Mucosa of stomach (tissue), 1 donor: Measurements from ENCODE around the gene NGF.

Experiments used
- H3K27me3 ChIP-seq: one replicate; pipeline ENCODE4 v1.7.0; 2013; ENCODE audit warnings: mild to moderate bottlenecking, low read length; ENCODE audit not compliant: control insufficient read depth, insufficient read depth
- H3K36me3 ChIP-seq: one replicate; pipeline ENCODE4 v1.7.0; 2013; ENCODE audit warnings: low read length; ENCODE audit not compliant: control insufficient read depth, insufficient read depth
- H3K4me1 ChIP-seq: one replicate; pipeline ENCODE4 v1.7.0; 2013; ENCODE audit warnings: mild to moderate bottlenecking, low read length; ENCODE audit not compliant: control insufficient read depth, insufficient read depth
- H3K4me3 ChIP-seq: one replicate; pipeline ENCODE4 v1.7.0; 2013; ENCODE audit warnings: low read length
- H3K9ac ChIP-seq: one replicate; pipeline ENCODE4 v1.7.0; 2013; ENCODE audit warnings: mild to moderate bottlenecking, low read length, moderate library complexity
- H3K9me3 ChIP-seq: one replicate; pipeline ENCODE4 v1.7.0; 2013; ENCODE audit warnings: mild to moderate bottlenecking, low read length, moderate library complexity; ENCODE audit not compliant: control insufficient read depth
- donor health status: Pancreatic carcinoma.

Gene NGF

GRCh38 chr1:115302390-115302961 is 35.6 kb downstream of the NGF start:
- H3K9me3 ChIP-seq, result no peaks in the 10 kb centered on the region
- H3K36me3 ChIP-seq, result no peaks in the 10 kb centered on the region
- no peaks in the 10 kb centered on the region for H3K4me1 ChIP-seq
- H3K4me3 ChIP-seq, result no peak overlapping the region
- no peaks in the 10 kb centered on the region for H3K27me3 ChIP-seq
- H3K9ac ChIP-seq, result no peak overlapping the region

GRCh38 chr1:115301438-115302020 is 36.5 kb downstream of the NGF start:
- H3K9ac ChIP-seq, result no peak overlapping the region
- H3K9me3 ChIP-seq, result no peaks in the 10 kb centered on the region
- H3K36me3 ChIP-seq, result no peaks in the 10 kb centered on the region
- H3K4me1 ChIP-seq, result no peaks in the 10 kb centered on the region
- no peak overlapping the region for H3K4me3 ChIP-seq
- H3K27me3 ChIP-seq, result no peaks in the 10 kb centered on the region

- Histone ChIP-seq H3K9ac (no peak overlapping the region), H3K36me3 (no peaks in the 10 kb centered on the region)
These were observed 37.8 kb downstream of the NGF start for GRCh38 chr1:115300087-115300876.

GRCh38 chr1:115299266-115299665 is 38.8 kb downstream of the NGF start:
- no peak overlapping the region for H3K4me3 ChIP-seq
- H3K27me3 ChIP-seq, result no peaks in the 10 kb centered on the region
- no peaks in the 10 kb centered on the region for H3K36me3 ChIP-seq
- no peak overlapping the region for H3K9ac ChIP-seq
- no peaks in the 10 kb centered on the region for H3K4me1 ChIP-seq
- H3K9me3 ChIP-seq, result no peaks in the 10 kb centered on the region

More at GRCh38 chr1:115300087-115300876, 37.8 kb downstream of the NGF start:
- no peaks in the 10 kb centered on the region for H3K27me3 ChIP-seq
- H3K4me1 ChIP-seq, result no peaks in the 10 kb centered on the region
- H3K4me3 ChIP-seq, result no peak overlapping the region
- no peaks in the 10 kb centered on the region for H3K9me3 ChIP-seq

DNA sequence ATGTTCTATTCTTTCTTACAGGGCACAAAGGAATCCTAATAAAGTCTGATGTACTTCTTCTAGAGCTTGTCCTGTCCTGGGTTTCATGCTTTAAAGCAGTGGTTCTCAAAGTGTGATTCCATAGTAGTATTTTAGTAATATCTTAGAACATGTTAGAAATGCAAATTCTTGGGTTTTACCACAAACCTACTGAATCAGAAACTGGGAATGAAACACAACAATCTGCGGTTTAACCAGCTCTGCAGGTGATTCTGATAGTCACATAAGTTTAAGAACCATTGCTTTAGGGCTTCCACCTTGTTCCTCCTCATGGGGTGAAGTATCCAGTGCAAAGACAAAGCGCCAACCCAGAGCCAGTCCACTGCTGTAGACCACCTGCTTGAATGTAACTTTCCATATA is 41.1 kb downstream of the NGF start:
- Histone ChIP-seq H3K4me3 (no peak overlapping the region), H3K27me3 (no peaks in the 10 kb centered on the region), H3K9ac (no peak overlapping the region), H3K36me3 (no peaks in the 10 kb centered on the region), H3K4me1 (no peaks in the 10 kb centered on the region), H3K9me3 (no peaks in the 10 kb centered on the region)

GRCh38 chr1:115295904-115296696 is 41.9 kb downstream of the NGF start:
- Histone ChIP-seq H3K9ac (no peak overlapping the region), H3K4me3 (no peak overlapping the region), H3K27me3 (no peaks in the 10 kb centered on the region), H3K9me3 (no peaks in the 10 kb centered on the region), H3K4me1 (no peaks in the 10 kb centered on the region), H3K36me3 (no peaks in the 10 kb centered on the region)

DNA sequence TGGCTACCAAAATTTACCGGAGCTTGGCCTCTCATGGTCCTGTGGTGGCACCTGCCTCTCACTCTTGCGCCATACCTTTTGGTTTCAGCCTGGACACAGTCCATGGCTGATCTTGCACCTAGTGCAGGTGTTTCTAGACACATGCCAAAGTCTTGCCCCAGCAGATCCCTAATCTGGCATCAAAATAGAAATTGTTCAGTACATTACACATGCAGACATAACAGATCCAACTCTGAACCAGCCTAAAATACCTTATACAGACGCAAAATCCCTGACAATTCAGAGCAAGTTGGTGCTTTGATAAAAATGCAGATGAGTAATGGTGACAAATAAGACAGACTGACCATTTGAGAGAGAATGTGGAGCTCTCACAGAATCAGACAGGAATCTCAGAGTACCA is 44.1 kb downstream of the NGF start:
- no peaks in the 10 kb centered on the region for H3K27me3 ChIP-seq
- no peaks in the 10 kb centered on the region for H3K9me3 ChIP-seq
- no peaks in the 10 kb centered on the region for H3K36me3 ChIP-seq
- H3K4me1 ChIP-seq, result no peaks in the 10 kb centered on the region
- no peak overlapping the region for H3K4me3 ChIP-seq
- H3K9ac ChIP-seq, result no peak overlapping the region

DNA sequence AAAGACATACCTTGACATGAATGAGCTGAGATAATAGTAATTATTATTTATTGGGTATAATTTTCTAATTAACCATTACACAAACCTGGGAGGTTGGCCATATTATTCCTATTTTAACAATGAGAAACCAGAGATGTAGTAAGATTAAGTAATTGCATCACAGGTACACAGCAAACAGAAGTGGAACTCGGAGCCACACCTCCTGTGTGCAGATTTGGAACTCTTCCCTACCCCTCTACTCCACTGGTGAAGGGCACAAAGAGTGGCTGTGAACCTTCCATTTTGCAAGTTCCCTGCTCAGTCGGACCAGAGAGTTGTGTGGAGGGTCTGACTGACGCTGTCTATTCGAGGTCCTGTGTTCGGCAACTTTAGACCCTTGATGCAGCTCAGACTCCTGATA is 45.0 kb downstream of the NGF start:
- no peaks in the 10 kb centered on the region for H3K27me3 ChIP-seq
- H3K9me3 ChIP-seq, result no peaks in the 10 kb centered on the region
- no peaks in the 10 kb centered on the region for H3K36me3 ChIP-seq
- H3K4me1 ChIP-seq, result no peaks in the 10 kb centered on the region
- no peak overlapping the region for H3K4me3 ChIP-seq
- H3K9ac ChIP-seq, result no peak overlapping the region

GRCh38 chr1:115291741-115292140 is 46.3 kb downstream of the NGF start:
- Histone ChIP-seq H3K27me3 (no peaks in the 10 kb centered on the region), H3K36me3 (no peaks in the 10 kb centered on the region), H3K9me3 (no peaks in the 10 kb centered on the region), H3K4me1 (no peaks in the 10 kb centered on the region), H3K4me3 (no peak overlapping the region), H3K9ac (no peak overlapping the region)

- H3K4me1 ChIP-seq, result no peaks in the 10 kb centered on the region
- no peak overlapping the region for H3K4me3 ChIP-seq
- no peaks in the 10 kb centered on the region for H3K36me3 ChIP-seq
- no peak overlapping the region for H3K9ac ChIP-seq
- no peaks in the 10 kb centered on the region for H3K9me3 ChIP-seq
- H3K27me3 ChIP-seq, result no peaks in the 10 kb centered on the region
These were observed 48.1 kb downstream of the NGF start for GRCh38 chr1:115289940-115290339.

GRCh38 chr1:115288591-115289198 is 49.4 kb downstream of the NGF start:
- H3K9ac ChIP-seq, result no peak overlapping the region
- H3K36me3 ChIP-seq, result no peaks in the 10 kb centered on the region
- H3K4me1 ChIP-seq, result no peaks in the 10 kb centered on the region
- no peak overlapping the region for H3K4me3 ChIP-seq
- no peaks in the 10 kb centered on the region for H3K27me3 ChIP-seq
- H3K9me3 ChIP-seq, result no peaks in the 10 kb centered on the region
